Measurements from ENCODE around the gene TAS2R1.

Gene TAS2R1

DNA sequence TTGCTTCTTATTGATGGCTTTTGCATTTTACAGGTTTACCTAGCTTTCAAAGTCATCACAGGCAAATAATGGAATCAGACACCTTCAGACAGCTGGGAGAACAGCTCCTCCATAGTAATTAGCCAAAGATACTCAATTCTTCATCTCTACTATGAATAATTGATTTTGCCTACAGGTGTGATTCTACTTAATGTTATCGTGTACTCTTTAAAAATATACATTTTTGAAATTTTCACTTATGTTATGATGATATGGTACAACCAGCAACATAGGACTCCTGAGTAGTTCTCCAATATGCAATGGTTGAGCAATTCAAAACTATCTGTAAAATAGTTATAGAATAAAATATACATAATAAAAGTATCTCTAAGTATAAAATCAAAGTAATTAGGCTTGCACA, at the start of gene TAS2R1:
Gene TAS2R1, minus strand, starts transcription at position 101 of the 400 bp plus-strand sequence. CDS start 319 bp downstream, outside the sequence.
- no peak for DNase-seq (ENCODE audit: low read depth in 1 of 2, low spot score in 1 of 2)

DNA sequence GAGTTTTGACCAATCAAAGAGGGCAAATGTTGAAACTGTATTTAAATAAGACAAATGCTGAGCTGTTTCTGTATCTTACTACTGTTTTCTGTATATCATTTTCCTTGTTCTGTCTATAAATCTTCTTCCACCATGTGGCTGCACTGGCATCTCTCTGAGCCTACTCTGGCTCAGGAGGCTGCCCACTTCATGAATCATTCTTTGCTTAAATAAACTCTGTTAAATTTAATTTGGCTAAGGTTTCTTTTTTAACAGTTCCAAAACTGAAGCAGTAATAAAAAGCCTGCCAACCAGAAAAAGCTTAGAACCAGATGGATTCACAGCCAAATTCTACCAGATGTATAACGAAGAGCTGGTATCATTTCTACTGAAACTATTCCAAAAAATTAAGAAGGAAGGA, 40.2 kb upstream of the TAS2R1 start:
- DNase-seq (ENCODE audit: low read depth in 1 of 2, low spot score in 1 of 2): no peak

DNA sequence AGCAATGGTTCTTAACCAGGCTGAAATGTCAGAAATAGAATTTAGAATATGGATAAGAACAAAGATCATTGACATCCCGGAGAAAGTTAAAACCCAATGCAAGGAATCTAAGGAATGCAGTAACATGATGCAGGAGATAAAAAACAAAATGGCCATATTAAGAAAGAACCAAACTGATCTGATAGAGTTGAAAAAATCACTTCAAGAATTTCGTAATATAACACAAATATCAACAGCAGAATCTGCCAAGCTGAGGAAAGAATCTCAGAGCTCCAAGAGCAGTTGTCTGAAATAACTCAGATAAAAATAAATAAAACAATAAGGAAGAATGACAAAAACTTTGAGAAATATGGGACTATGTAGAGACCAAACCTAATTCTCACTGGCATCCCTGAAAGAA, 37.8 kb upstream of the TAS2R1 start:
- no peak for DNase-seq (ENCODE audit: low read depth in 1 of 2, low spot score in 1 of 2)

- DNase-seq (ENCODE audit: low read depth in 1 of 2, low spot score in 1 of 2): no peak
Measured at GRCh38 chr5:9663891-9664290, 33.7 kb upstream of the TAS2R1 start.

- DNase-seq (ENCODE audit: low read depth in 1 of 2, low spot score in 1 of 2): no peak
Measured at GRCh38 chr5:9661316-9662015, 31.3 kb upstream of the TAS2R1 start.

DNA sequence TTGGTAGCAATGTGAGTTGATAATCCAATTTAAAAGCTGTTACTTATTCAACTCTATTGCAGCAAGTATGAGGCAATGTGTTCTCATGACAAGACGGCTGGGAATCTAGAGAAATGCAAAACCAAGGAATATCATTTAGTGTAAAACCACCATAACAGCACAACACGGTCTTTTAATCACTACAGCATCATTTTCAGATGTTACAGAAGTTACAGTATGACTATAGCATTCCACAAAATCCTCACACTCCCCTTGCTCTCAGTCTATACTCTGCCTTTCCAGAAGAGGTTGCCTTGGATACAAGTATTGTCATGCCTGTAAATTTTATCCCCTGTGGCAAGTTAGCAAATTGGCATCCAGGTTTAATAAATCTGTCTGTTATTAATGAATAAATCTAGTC, 28.6 kb upstream of the TAS2R1 start:
- DNase-seq (ENCODE audit: low read depth in 1 of 2, low spot score in 1 of 2): no peak

GRCh38 chr5:9657819-9658218, 27.7 kb upstream of the TAS2R1 start:
- no peak for DNase-seq (ENCODE audit: low read depth in 1 of 2, low spot score in 1 of 2)

DNA sequence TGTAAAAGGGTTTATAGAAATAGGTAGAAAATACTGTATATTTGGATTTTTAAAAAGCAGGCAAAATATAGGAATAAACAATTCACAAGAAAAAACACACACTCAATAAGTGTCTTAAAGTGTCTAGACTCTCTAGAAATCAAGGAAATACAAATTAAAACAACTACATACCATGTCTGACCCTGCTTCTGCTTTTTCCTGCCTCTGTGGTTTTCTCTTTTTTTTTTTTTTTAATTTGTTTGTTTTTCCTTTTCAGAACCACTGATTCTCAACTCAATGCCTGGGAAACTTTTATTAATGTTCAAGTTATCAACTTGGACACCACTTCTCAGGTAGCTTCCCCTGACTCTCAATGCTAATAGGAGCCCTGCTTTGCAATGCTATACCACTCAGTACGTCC, 25.5 kb upstream of the TAS2R1 start:
- no peak for DNase-seq (ENCODE audit: low read depth in 1 of 2, low spot score in 1 of 2)

- no peak for DNase-seq (ENCODE audit: low read depth in 1 of 2, low spot score in 1 of 2)
Measured at GRCh38 chr5:9654886-9655285, 24.7 kb upstream of the TAS2R1 start.

GRCh38 chr5:9653811-9654210, 23.7 kb upstream of the TAS2R1 start:
- no peak for DNase-seq (ENCODE audit: low read depth in 1 of 2, low spot score in 1 of 2)

GRCh38 chr5:9653061-9653460, 22.9 kb upstream of the TAS2R1 start:
- no peak for DNase-seq (ENCODE audit: low read depth in 1 of 2, low spot score in 1 of 2)

- no peak for DNase-seq (ENCODE audit: low read depth in 1 of 2, low spot score in 1 of 2)
Measured at GRCh38 chr5:9652295-9652694, 22.1 kb upstream of the TAS2R1 start.

GRCh38 chr5:9646843-9647242, 16.7 kb upstream of the TAS2R1 start:
- no peak for DNase-seq (ENCODE audit: low read depth in 1 of 2, low spot score in 1 of 2)

- no peak for DNase-seq (ENCODE audit: low read depth in 1 of 2, low spot score in 1 of 2)
Measured at GRCh38 chr5:9644630-9645029, 14.5 kb upstream of the TAS2R1 start.

- no peak for DNase-seq (ENCODE audit: low read depth in 1 of 2, low spot score in 1 of 2)
Measured at GRCh38 chr5:9642621-9643020, 12.5 kb upstream of the TAS2R1 start.

- no peak for DNase-seq (ENCODE audit: low read depth in 1 of 2, low spot score in 1 of 2)
Measured at GRCh38 chr5:9641806-9642355, 11.7 kb upstream of the TAS2R1 start.

DNA sequence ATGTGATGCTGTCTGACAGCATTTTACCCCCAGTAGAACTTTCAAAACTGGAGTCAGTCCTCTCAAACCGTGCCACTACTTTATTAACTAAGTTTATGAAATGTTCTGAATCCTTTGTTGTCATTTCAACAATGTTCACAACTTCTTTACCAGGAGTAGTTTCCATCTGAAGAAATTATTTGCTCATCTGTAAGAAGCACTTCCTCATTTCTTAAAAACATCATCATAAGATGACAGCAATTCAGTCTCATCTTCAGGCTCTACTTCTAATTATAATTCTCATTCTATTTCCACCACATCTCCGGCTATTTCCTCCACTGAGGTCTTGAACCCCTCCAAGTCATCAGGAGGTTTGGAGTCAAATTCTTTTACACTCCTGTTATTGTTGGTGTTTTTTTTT, 2.3 kb upstream of the TAS2R1 start:
- no peak for DNase-seq (ENCODE audit: low read depth in 1 of 2, low spot score in 1 of 2)

DNA sequence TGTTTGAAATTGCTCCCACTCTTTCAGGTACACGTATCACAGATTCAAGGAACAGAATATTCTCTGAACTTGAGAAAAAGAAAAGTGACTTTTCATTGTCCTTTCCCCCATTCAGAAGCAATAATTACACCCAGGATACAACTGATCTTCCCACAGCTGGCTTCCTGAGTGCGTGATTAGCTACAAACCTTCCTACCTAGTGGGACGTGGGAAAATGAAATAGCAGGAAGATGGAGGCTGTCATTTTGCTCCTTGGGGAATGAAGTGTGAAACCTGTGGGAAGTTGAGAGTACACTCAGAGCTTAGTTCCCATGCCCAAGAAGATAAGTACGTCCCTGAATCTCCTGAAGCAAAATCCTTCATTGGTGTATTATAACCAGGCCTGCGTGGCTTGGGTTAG, 2.6 kb downstream of the TAS2R1 start:
- no peak for DNase-seq (ENCODE audit: low read depth in 1 of 2, low spot score in 1 of 2)

DNA sequence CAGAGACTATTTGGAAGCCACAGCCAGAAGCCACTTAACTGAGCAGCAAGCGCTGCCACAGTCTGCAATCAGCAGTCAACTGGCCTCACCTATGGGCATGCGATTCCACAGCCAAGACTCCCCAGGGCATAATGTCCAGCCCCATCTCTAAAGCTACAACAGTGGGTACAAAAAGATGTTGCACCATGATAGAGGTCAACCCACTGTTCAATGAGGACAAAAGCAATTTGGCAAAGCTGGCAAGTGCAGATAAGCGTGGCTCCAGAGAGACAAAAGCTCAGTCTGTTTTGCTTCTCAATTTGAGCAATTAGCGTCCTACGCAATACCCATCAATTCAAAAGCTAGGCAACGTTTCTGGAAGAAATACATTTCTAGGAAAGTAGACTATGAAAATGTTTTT, 3.2 kb downstream of the TAS2R1 start:
- DNase-seq (ENCODE audit: low read depth in 1 of 2, low spot score in 1 of 2): no peak

- DNase-seq (ENCODE audit: low read depth in 1 of 2, low spot score in 1 of 2): no peak
Measured at GRCh38 chr5:9625731-9626130, 4.4 kb downstream of the TAS2R1 start.

- no peak for DNase-seq (ENCODE audit: low read depth in 1 of 2, low spot score in 1 of 2)
Measured at GRCh38 chr5:9625286-9625685, 4.9 kb downstream of the TAS2R1 start.

DNA sequence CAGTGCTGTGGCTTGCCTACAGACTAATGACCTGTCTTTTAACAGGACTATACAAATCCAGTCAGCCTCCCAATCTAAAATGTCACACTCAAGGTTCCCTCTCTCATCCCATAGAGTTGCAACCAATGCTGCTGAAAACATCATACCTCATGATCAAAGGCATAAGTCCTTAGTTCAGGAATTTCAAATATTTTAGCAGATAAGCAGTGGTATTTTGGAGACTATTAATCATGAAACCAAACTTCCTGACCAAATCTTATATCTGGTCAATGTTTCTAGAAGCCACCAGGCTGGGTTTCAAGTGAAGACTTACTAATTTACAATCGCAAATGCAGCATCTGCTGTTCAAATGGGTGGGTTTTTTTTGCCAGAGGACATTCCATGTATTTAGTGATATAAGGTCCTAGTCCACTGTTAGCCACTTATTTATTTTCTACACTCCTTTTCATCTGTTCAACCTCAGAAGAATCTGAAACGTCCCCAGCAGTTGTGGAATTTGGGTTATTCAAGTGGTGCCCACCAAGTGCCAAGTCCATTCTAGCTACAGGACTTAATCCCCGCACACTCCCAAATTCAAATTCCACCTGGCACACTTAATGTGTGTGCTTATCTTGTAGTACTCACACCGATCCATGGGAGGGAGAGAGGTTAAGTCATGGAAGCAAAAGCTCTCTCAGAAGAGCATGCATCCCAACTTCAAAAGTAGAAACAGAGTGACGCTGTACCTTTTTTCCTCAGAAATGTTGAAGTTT, 5.8 kb downstream of the TAS2R1 start:
- DNase-seq (ENCODE audit: low read depth in 1 of 2, low spot score in 1 of 2): no peak

GRCh38 chr5:9623661-9624060, 6.5 kb downstream of the TAS2R1 start:
- DNase-seq (ENCODE audit: low read depth in 1 of 2, low spot score in 1 of 2): no peak

Measured in stimulated activated CD4-positive, alpha-beta T cell treated with anti-CD3 and anti-CD28 coated beads, Interleukin-15, amount 100 ng/mL, for 1 hour (primary cell).